MCF 10A (cell line): Measurements from ENCODE around the gene MYO15B. TPM values are rescaled to one million over a fixed set of nuclear protein-coding genes. Genes with fewer than 3 reads are reported as not detected.

Experiments
- BruUV-seq: library from RNA; stranded (reverse); fragments of 400-500 nt; replicated peaks from 2 replicates; lab custom pipeline; 2021; lab: Mats Ljungman, UMichigan
- CTCF ChIA-PET: fragments of 300-600 bp; sonication (Branson Sonifier 250); formaldehyde crosslinking; extraction: SDS; loops from one replicate; lab custom pipeline; 2021; ENCODE audit warnings: antibody characterized with exemption, inconsistent platforms; lab: Yijun Ruan, JAX
- POLR2A ChIA-PET: fragments of 300-600, 350-650 bp; sonication (Branson Sonifier 250); formaldehyde crosslinking; extraction: SDS; loops from one replicate; lab custom pipeline; 2020; ENCODE audit warnings: antibody characterized with exemption, inconsistent platforms; lab: Yijun Ruan, JAX
- DNase-seq: peaks from one replicate; pipeline ENCODE4 v3.0.0-alpha.2; 2018; ENCODE audit not compliant: unreplicated experiment
- H3K27ac Mint-ChIP-seq: one replicate; pipeline ENCODE4 v1.8.0; 2022; ENCODE audit warnings: mild to moderate bottlenecking, low read depth, mixed read lengths; ENCODE audit not compliant: unreplicated experiment
- H3K27me3 Mint-ChIP-seq: one replicate; pipeline ENCODE4 v1.8.0; 2022; ENCODE audit warnings: mixed read lengths; ENCODE audit not compliant: insufficient read depth, unreplicated experiment
- H3K36me3 Mint-ChIP-seq: one replicate; pipeline ENCODE4 v1.8.0; 2022; ENCODE audit warnings: mild to moderate bottlenecking, moderate library complexity, mixed read lengths; ENCODE audit not compliant: insufficient read depth, unreplicated experiment
- H3K4me1 Mint-ChIP-seq: one replicate; pipeline ENCODE4 v1.8.0; 2022; ENCODE audit warnings: mixed read lengths; ENCODE audit not compliant: insufficient read depth, unreplicated experiment
- H3K4me3 Mint-ChIP-seq: one replicate; pipeline ENCODE4 v1.8.0; 2022; ENCODE audit warnings: mild to moderate bottlenecking, moderate library complexity, mixed read lengths; ENCODE audit not compliant: unreplicated experiment
- H3K9me3 Mint-ChIP-seq: one replicate; pipeline ENCODE4 v1.8.0; 2022; ENCODE audit warnings: mixed read lengths; ENCODE audit not compliant: unreplicated experiment
- intact Hi-C: fragments of 100-400 bp; cut with micrococcal nuclease; formaldehyde crosslinking; loops from 2 replicates; pipeline ENCODE4 v1.14.1; 2022
- total RNA-seq: library from RNA; stranded (reverse); gene quantifications from 2 replicates; pipeline ENCODE4 v1.2.3, GENCODE V29; 2022
- TF ChIP-seq, protein P1 (sequence below): fragments of 200-600 bp; IDR thresholded peaks from one replicate; pipeline ENCODE4 v1.8.0; 2022; ENCODE audit warnings: antibody characterized with exemption, mild to moderate bottlenecking; ENCODE audit not compliant: unreplicated experiment

The MYO15B gene
- total RNA-seq, 1 experiment from 2014 or later, result 10.9 TPM

GRCh38 chr17:75665981-75666380, 78.4 kb downstream of the MYO15B start:
- CTCF ChIA-PET, result interaction anchor here (0.6 to 1.0 kb wide), 3 partner anchors 9 to 82 kb away, joined by 3 to 7 read pairs (median 4); no protein-coding TSS in a partner anchor
- H3K4me3 Mint-ChIP-seq, result no peak overlapping the region
- no peaks in the 10 kb centered on the region for H3K27me3 Mint-ChIP-seq
- peaks cover 15% of the 10 kb centered on the region for H3K4me1 Mint-ChIP-seq
- DNase-seq, result no peak
- BruUV-seq, result no TSS peak
- TF ChIP-seq, protein P1, sequence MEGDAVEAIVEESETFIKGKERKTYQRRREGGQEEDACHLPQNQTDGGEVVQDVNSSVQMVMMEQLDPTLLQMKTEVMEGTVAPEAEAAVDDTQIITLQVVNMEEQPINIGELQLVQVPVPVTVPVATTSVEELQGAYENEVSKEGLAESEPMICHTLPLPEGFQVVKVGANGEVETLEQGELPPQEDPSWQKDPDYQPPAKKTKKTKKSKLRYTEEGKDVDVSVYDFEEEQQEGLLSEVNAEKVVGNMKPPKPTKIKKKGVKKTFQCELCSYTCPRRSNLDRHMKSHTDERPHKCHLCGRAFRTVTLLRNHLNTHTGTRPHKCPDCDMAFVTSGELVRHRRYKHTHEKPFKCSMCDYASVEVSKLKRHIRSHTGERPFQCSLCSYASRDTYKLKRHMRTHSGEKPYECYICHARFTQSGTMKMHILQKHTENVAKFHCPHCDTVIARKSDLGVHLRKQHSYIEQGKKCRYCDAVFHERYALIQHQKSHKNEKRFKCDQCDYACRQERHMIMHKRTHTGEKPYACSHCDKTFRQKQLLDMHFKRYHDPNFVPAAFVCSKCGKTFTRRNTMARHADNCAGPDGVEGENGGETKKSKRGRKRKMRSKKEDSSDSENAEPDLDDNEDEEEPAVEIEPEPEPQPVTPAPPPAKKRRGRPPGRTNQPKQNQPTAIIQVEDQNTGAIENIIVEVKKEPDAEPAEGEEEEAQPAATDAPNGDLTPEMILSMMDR, result no peak
- peaks cover 52% of the 10 kb centered on the region for H3K36me3 Mint-ChIP-seq
- POLR2A ChIA-PET, result interaction anchor here (1.0 to 4.0 kb wide), 19 partner anchors 9 to 231 kb away, joined by 3 to 48 read pairs (median 11); partner anchors contain the start of genes ITGB4, SMIM5, TRIM65 and TSEN54
- H3K9me3 Mint-ChIP-seq, result no peaks in the 10 kb centered on the region
- no peak overlapping the region for H3K27ac Mint-ChIP-seq
- intact Hi-C loops, result no loop called here

DNA sequence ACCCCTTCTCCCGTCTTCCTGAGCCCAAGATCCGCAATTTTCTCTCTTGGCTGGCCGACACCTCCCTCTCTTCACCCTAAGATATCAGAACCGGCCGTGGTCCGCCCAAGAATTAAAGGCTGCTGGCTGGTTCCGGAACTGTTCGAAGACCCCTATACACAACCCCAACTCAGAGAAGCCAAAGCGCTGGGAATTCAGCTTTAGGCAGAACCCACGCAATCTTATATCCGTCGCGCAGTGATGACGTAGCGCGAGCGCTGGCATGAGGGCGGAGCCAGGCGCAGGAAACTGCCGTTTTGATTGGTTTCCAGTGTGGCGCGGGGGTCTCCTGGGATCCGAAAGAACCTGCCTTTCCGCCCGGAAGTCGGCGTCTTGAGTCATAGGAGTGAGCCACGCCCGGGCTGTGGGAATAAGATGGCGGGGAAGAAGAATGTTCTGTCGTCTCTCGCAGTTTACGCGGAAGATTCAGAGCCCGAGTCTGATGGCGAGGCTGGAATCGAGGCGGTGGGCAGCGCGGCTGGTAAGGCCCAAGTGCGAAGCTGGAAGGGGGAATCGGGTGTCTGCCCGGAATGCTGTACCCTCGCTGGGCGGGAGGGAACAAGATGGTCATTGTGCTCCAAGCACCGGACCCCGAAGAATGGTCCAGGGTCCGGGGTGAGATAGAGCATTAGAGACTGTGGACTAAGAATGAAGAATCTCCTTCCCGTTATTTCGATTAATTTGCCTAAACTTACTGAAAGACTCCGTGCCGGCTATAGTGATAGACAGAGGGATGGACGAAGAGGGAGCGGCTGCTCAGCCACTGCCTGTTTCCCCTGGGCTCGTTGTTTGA, 79.6 kb downstream of the MYO15B start, which contains the start of the genes RECQL5 and SAP30BP:
Gene RECQL5 (minus strand): TSS at position 196 of the 832 bp plus-strand sequence. CDS start 597 bp downstream, outside the sequence.
Gene SAP30BP (plus strand): TSS at position 380 of the 832 bp plus-strand sequence. CDS start 35 bp downstream, at position 415.
- CTCF ChIA-PET, result interaction anchor here (0.6 to 1.7 kb wide), 9 partner anchors 13 to 468 kb away, joined by 3 to 8 read pairs (median 4); no protein-coding TSS in a partner anchor
- TF ChIP-seq, protein P1, result no peak
- H3K27ac Mint-ChIP-seq, result no peak within 1 kb of the TSS
- H3K27me3 Mint-ChIP-seq, result no peaks in the 10 kb centered on the region
- POLR2A ChIA-PET, result interaction anchor here (0.5 to 4.0 kb wide), 54 partner anchors 9 to 1458 kb away, joined by 3 to 48 read pairs (median 4); partner anchors contain the start of genes GALK1, ITGB4, MRPL38 and SMIM5
- H3K36me3 Mint-ChIP-seq, result peaks cover 52% of the 10 kb centered on the region
- H3K4me1 Mint-ChIP-seq, result peaks cover 15% of the 10 kb centered on the region
- H3K4me3 Mint-ChIP-seq, result no peak within 1 kb of the TSS
- BruUV-seq, result TSS peak; percentile 80
- peak; percentile 99 for DNase-seq
- intact Hi-C loops, result no loop called here
- H3K9me3 Mint-ChIP-seq, result no peaks in the 10 kb centered on the region

DNA sequence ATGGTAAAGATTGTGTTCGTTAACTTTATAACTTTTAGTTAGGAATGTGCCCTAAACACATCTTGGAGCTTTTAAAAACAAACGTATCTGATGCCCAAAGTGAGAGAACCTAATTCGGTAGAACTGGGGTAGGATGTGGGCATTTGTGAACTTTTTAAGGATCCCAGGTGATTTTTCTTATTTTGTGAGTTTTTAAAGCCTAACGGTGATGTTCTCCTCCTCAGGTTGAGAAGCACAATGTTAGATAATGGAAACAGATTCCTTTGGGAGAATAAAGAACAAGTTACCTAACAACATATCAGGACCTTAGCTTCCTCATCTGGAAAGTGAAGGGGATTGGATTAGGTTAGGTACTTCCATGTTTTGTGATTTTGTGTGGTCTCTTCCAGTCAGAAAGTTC, 80.2 kb downstream of the MYO15B start:
- Mint-ChIP-seq H3K27ac (no peak overlapping the region), H3K4me1 (peaks cover 15% of the 10 kb centered on the region), H3K4me3 (no peak overlapping the region), H3K9me3 (no peaks in the 10 kb centered on the region), H3K27me3 (no peaks in the 10 kb centered on the region), H3K36me3 (peaks cover 52% of the 10 kb centered on the region)
- BruUV-seq, result no TSS peak
- intact Hi-C loops, result no loop called here
- no peak for DNase-seq
- CTCF ChIA-PET, result interaction anchor here (0.6 to 1.7 kb wide), 7 partner anchors 12 to 469 kb away, joined by 3 to 8 read pairs (median 4); partner anchors contain the start of gene SMIM5
- TF ChIP-seq, protein P1, result no peak
- POLR2A ChIA-PET, result interaction anchor here (0.6 to 4.0 kb wide), 34 partner anchors 9 to 237 kb away, joined by 3 to 48 read pairs (median 5); partner anchors contain the start of genes GALK1, ITGB4, MRPL38 and TRIM65
